GM18520 (cell line): ENCODE results near the gene PTGER2.

ENCODE experiments used
- ATAC-seq: cut with Tn5 transposase; IDR thresholded peaks from one replicate; pipeline ENCODE4 v1.9.1; 2021; ENCODE audit not compliant: unreplicated experiment

The PTGER2 gene

DNA sequence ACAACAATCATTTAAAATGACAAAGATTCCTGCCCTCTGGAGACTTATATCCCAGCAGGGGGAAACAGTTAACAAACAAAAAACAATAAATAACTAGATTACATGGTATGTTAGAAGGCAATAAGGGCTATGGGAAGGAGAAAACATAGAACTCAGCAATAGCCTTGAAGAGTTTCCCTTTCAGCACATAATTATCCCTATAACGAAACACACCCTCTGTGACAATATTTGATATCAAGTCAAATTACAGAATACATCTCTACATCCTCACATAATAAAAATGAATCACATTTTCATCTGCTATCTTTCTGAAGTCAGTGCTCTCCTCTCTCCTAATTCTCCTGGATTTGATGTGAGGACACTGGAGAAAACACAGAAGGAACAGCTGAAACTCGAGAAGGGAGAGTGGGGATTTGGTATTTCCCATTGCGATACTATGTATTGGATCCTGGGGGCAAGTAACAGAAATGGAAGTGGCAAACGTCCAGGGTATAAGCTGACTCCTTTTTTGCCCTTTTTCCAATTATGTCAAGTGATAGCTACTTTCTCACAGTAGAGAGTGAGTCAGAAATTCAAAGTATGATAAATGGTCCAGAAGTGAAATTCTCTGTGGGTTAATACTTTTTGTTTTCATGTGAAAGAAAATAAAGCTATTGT lies 9.7 kb upstream of the PTGER2 start:
- ATAC-seq: no peak

DNA sequence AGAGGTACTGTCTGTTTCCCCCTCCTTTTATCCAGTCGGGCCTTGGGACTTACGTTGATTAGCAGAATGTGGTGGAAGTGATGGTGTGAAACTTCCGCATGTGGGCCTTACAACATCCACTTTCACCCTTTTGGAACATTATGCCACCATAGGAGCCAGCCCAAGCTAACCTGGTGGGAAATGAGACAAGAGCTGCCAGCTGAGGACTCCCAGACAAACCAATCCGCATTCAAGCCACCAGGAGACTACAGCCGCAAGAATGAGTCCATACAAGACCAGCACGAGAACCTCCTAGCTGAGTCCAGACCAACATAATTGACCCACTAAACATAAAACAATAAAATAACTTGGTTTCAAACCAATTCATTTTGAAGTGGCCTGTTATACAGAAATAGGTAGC lies 9.1 kb upstream of the PTGER2 start:
- ATAC-seq: no peak

DNA sequence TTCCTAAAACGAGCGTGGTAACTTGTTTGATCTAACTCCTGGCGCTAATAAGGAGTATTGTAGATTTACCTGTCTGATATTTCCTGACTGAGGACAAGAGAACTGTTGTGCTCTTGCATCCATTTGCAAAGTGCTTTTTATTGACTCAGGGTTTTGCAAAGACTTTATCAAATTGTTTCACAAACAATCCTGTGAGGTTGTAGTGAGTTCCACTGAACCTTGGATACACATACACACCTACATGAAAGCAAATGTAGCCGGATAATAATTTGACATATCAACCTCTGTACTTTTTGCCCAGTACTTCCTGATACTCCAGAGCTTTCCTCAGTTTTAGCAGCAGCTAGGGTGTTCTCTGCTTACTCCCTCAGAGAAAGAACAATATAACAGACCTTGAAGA lies 6.7 kb upstream of the PTGER2 start:
- ATAC-seq: no peak

DNA sequence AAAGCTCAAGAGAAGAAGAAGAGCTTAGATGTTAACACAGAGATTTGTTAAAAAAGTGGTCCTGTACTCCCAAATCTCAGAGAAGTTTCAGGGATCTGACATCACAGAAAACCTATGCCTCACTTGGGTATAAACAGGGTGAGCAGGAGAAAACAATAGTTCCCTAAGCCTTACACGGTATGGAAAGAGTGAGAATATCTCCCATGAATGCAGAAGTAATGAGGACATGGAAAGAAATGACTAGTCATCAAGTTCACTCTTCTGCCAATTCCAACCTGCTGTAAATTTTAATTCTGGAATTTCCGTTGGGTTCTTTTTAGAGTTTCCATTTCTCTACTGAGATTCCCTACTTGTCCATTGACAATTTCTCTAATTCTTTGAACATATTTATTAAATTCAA lies 6.2 kb upstream of the PTGER2 start:
- no peak for ATAC-seq

DNA sequence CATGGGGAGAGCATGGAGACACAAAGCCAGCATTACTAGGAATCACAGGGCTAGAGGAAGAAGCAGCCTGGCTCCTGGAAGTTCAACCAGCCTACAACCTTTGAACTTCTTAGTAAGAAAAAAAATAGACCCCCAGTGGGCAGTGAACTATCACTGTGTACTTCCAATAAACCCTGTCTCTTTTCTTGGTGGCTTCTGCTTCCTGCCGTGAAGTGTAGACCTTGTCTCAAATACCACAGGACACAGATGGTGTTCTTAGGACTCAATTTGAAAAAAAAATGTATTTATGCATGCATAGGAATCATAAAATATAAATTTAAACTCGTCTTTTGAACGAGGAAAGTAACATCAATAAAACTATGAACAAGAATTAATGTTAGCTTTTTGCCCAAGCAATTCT lies 3.6 kb upstream of the PTGER2 start:
- no peak for ATAC-seq

DNA sequence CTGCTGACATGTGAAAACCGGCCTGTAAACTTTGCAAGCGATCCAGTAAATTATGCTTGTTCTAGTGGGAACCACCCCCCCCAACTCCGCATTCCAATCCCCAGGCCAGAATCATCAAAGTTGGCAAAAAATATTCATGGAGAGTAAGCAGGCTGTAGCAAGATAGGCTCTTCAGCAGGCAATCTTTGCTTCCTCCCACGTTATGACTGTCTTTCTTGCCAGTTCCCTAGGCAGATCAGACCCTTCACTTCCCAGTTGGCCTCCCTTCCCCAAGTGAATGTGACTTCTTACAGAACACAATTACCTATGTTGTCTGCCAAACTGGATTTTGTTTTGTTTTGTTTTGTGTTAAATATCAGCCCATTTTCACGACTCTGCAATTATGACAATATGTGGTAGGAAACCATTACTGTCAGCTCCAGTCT lies 1.2 kb upstream of the PTGER2 start:
- no peak for ATAC-seq

DNA sequence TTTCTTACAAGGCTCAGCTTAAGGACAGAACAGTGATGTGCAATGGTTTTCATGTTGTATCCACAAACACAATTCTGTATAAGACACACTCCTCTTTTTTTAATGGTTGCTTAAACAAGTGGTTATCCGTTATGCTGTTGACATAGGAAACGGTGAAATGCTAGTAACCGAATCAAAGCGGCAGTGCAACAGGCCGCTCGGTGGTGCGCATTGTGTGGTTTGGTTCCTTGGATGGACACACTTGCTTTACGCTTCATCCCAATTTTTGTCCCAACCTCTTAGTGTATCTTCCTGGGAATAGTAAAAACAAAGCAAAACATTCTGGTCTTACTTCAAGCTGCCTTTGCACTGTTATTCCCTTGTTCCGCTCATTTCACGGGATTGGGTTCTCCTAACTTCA lies 650 bp upstream of the PTGER2 start:
- no peak for ATAC-seq

DNA sequence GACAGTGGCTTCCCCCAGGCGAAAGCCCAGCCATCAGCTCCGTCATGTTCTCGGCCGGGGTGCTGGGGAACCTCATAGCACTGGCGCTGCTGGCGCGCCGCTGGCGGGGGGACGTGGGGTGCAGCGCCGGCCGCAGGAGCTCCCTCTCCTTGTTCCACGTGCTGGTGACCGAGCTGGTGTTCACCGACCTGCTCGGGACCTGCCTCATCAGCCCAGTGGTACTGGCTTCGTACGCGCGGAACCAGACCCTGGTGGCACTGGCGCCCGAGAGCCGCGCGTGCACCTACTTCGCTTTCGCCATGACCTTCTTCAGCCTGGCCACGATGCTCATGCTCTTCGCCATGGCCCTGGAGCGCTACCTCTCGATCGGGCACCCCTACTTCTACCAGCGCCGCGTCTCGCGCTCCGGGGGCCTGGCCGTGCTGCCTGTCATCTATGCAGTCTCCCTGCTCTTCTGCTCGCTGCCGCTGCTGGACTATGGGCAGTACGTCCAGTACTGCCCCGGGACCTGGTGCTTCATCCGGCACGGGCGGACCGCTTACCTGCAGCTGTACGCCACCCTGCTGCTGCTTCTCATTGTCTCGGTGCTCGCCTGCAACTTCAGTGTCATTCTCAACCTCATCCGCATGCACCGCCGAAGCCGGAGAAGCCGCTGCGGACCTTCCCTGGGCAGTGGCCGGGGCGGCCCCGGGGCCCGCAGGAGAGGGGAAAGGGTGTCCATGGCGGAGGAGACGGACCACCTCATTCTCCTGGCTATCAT lies 663 bp downstream of the PTGER2 start:
- no peak for ATAC-seq

DNA sequence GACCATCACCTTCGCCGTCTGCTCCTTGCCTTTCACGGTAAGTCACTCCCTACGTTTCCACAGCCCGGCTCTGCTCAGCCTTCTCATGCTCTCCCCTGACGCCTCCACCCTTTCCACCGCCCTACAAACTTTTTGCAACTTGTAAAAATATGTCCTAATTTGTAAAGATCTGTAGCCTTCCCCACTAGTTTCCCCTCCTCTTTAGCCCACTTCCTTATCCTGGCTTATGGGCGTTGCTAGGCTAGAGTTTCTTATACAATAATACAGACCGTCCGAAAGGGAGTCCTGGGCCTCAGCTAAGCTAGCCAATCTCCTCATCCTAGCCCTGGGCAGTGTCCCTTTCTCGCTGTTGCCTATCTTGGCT lies 1.2 kb downstream of the PTGER2 start:
- ATAC-seq: no peak

DNA sequence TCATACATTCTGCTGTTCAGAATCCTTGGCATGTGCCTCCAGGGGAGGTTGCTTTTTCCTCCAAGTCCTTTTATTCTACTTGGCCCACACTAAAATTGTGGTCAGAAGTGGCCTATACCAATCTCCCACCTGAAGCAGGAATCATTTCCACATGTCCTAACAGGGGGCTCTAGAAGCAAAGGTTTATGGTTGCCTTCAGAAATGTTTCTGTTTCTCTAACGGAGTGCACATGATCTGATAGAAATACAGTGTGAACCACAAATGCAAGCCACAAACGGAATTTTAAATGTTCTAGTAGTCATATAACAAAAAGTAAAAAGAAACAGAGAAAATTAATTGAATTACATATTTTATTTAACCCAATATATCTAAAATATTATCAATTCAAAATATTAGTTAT lies 4.0 kb downstream of the PTGER2 start:
- ATAC-seq: no peak

DNA sequence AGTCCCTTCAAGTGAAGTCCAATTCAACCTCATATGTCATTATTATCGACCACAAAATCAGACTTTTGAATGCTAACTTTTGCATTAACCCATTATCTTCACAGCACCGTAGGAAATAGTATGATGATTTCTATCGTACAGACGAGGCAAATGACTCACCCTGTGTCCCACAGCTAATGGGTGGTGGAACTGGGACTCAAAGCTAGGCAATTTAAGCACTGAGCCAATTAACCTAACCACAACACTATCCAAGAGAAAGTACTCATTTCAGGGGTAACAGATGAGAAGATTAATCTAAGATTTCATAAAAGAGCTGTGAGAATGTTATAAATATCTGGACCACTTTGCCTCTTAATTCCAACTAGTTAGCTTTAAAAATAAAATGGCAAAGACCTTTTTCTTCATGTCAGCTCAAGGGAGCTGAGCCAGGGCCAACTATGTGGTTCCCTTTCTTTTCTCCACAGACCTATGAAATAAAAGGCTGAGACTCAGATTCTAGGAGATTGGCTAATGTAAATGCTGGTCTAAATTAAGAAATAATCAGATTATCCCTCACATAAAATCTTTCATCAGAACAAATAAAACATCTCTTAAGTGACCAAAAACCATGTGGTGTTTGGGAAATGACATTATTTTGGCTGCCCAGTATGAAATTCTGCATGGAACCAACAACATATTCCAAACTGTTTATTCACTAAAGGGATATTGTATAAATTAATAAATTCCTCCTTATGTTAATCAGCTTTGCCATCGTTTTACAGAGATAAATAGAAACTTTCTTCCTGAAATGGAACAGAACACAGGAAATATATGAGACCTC lies 4.9 kb downstream of the PTGER2 start:
- no peak for ATAC-seq

DNA sequence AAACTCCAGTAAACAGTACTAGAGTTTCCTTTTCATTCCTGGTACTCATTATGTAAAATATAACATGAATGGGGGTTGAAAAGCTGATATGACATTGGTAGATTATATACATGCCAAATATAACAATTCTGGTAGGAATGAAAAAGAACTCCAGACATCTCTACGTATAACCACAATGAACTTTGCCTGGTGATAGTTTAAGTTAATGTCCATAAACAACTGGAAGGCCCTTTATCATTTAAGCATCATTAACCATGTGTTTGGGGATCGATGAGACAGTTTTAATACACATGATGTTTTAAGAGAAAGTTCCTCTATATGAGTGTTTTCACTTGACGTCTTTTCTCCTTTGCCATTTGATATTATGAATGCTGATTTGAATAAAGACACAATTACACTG lies 5.8 kb downstream of the PTGER2 start:
- ATAC-seq: no peak

DNA sequence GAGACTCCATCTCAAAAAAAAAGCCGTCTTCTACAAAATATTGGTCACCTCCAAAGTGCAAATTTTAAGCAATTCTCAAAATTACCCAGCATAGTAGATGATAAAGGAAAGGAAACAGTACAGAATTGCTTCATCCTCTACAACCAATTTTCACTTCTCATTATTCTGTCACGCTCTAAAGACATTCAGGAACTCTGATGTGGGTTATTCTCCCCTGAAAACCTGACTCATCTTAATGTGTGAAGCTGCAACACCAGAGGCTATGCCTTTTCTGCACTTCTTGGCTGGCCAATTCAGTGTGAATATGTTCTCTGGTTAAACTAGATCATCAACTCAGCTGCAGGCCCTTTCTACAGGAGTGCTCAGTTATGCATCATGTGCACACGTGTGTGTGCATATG lies 11.0 kb downstream of the PTGER2 start:
- ATAC-seq: peak; percentile 89

DNA sequence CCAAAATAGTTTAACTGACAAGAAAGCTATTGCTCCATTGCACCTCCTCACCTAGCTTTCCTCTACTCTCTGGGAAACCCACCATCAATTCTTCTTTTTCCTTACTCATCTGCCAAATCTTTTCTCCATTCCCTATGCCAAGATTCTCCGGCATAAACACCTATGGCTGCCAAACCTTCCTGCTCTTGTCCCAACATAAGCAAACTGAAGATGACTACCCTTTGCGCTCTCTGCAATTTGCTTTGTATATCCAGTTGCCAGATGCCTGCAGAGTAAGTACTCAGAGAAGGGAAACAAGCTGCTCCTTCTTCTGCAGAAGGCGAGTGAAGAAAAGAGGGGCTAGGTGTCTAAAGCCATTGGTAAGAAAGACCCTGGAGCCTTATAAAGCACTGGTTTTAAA lies 11.5 kb downstream of the PTGER2 start:
- no peak for ATAC-seq

DNA sequence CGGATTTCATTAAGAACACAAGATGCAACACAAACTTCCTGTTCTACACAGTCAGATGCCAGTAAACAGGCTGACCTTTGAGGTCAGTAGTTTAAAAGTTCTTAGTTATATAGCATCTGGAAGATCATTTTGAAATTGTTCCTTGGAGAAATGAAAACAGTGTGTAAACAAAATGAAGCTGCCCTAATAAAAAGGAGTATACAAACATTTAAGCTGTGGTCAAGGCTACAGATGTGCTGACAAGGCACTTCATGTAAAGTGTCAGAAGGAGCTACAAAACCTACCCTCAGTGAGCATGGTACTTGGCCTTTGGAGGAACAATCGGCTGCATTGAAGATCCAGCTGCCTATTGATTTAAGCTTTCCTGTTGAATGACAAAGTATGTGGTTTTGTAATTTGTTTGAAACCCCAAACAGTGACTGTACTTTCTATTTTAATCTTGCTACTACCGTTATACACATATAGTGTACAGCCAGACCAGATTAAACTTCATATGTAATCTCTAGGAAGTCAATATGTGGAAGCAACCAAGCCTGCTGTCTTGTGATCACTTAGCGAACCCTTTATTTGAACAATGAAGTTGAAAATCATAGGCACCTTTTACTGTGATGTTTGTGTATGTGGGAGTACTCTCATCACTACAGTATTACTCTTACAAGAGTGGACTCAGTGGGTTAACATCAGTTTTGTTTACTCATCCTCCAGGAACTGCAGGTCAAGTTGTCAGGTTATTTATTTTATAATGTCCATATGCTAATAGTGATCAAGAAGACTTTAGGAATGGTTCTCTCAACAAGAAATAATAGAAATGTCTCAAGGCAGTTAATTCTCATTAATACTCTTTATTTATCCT lies 13.5 kb downstream of the PTGER2 start:
- no peak for ATAC-seq

DNA sequence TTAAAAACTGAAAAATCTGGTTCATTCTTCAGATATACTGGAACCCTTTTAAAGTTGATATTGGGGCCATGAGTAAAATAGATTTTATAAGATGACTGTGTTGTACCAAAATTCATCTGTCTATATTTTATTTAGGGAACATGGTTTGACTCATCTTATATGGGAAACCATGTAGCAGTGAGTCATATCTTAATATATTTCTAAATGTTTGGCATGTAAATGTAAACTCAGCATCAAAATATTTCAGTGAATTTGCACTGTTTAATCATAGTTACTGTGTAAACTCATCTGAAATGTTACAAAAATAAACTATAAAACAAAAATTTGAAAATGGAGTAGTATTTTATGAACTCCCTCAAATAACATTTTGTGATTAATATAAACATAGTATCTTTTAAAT lies 14.2 kb downstream of the PTGER2 start:
- no peak for ATAC-seq

DNA sequence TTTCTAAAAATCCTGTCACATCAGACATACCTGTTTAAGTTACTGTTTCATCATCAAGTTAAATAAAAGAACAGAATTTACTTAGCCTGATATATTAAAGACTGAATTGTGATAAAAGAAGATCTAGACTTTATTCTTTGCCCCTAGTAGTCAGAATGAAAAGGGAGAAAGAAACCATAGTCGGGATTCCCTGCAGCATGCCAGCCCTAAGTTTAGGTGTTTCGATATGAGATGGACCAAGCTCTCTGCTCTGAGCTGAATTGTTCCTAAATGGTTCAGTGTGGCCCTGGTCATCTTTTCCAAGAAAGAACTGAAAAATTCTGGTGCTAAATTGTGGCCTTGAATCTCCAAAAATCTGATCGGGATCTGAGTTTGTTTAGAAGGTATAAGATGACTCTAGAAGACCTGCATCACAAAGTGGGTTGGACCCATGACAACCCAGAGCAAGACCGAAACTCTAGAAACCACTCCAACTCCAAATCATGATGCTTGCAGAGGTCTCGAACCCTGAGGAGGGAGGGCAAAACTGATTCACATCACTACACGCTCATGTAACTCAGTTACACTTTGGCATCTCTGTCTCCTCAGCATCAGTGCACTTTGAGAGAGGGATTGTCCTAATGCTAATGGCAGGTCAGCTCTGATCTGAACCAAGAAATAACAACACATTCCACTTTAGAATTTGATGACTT lies 15.7 kb downstream of the PTGER2 start:
- no peak for ATAC-seq

DNA sequence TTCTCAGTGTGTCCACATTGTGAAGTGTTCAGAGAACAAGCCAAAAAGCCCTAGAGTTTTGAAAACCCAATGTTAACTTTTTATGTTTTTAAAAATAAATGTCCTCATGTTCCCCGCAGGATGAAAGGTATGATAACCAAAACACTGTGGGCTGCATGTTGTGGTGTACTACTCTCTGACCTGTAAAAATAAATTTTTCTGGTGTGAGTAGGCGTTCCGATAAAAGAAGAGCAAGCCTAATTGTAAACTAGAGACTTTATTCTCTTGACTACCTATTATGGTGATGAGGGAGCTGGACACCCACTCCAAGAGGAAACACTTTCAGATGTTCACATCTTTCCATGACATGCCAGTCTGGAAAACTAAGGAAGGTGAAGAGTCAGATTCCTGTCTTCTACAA lies 18.2 kb downstream of the PTGER2 start:
- no peak for ATAC-seq

DNA sequence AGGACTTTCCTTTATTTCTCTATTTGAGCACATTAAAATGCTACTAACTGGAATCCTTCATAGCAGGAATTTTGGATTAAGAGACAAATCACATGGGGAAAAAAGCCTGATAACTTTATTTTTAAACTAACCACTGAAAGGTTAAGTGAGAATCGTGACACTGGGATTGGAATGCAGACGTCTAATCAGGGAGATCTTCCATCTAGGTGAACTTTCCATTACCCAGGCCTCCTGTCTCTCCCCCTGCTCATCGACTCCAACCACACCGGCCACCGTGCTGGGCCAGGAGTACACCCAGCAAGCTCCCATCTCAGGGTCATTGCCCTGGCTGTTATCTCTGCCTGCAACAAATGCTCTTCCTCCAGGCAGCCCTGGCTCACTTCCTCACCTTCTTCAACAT lies 19.0 kb downstream of the PTGER2 start:
- no peak for ATAC-seq

DNA sequence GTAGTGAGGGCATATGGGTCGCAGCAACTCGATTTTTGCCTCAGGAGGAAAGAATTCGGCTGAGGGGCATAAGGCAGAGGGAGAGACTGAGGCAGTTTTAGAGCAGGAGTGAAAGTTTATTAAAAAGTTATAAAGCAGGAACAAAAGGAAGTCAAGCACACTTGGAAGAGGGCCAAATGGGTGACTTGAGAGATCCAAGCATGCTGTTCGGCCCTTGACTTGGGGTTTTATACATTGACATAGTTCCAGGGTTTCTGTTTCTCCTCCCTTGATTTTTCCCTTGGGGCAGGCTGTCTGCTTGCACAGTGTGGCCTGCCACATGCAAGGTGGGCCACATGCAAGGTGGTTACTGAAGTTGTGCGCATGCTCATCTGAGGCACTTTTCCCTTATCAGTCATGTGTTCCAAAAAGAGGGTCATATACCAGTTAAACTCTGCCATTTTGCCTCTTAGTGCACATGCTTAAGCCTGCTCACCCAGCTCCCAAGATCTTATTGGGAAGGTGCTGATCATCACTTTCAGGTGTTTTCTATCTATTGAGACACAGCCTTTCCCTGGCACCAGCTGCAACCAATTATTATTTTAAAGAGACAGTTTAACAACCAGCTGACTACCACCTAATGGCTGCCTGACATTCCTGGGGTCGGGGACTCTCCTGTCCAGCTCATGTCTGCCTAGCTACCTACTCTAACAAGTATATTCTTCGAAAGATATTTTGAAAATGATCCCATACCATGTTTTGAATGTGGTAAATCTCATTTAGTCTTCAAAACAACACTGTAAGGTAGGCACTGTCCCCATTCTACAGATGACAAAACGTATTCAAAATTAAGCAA lies 19.9 kb downstream of the PTGER2 start:
- no peak for ATAC-seq
